GM12878 (cell line): ENCODE results near the gene RCBTB2. TPM values are rescaled to one million over a fixed set of nuclear protein-coding genes. Genes with fewer than 3 reads are reported as not detected.

Experiments used
- ATAC-seq: fragments of 200-7000 bp; cut with Tn5 transposase; 3 replicates; pipeline ENCODE4 v1.9.1; 2020; ENCODE audit warnings: mild to moderate bottlenecking, moderate library complexity
- BruUV-seq: library from RNA; stranded (reverse); fragments of 400-500 nt; replicated peaks from 2 replicates; lab custom pipeline; 2021; lab: Mats Ljungman, UMichigan
- CTCF ChIA-PET: fragments of 300-600 bp; sonication (Branson Sonifier 250); formaldehyde crosslinking; extraction: SDS; loops from one replicate; lab custom pipeline; 2021; ENCODE audit warnings: inconsistent platforms; lab: Yijun Ruan, JAX
- POLR2A ChIA-PET: fragments of 350-600 bp; formaldehyde crosslinking; extraction: SDS; loops from one replicate; lab custom pipeline; 2021; ENCODE audit warnings: inconsistent platforms; lab: Charles Lee
- RAD21 ChIA-PET: fragments of 300-600 bp; sonication (Branson Sonifier 250); formaldehyde crosslinking; loops from one replicate; lab custom pipeline; 2023; ENCODE audit warnings: antibody characterized with exemption; ENCODE audit not compliant: unreplicated experiment; lab: Charles Lee
- SMC1A ChIA-PET: fragments of 300-600 bp; sonication (Branson Sonifier 250); formaldehyde crosslinking; loops from one replicate; lab custom pipeline; 2023; ENCODE audit not compliant: unreplicated experiment, uncharacterized antibody; lab: Charles Lee
- DNase-seq: peaks from one replicate; pipeline ENCODE4 v3.0.0-alpha.2; 2011; ENCODE audit warnings: low read depth, low spot score
- FAIRE-seq: peaks from 3 replicates; lab custom pipeline; 2011; peaks lifted over from hg19 to GRCh38; lab: Jason Lieb, UNC
- H2AFZ ChIP-seq: 2 replicates; pipeline ENCODE4 v1.6.0; 2011; ENCODE audit warnings: low read depth, low read length, control low read depth; ENCODE audit not compliant: control insufficient read depth
- H3K27ac ChIP-seq: 2 replicates; pipeline ENCODE4 v1.5.1; 2011; ENCODE audit warnings: control low read depth; ENCODE audit not compliant: control insufficient read depth, insufficient read depth
- H3K27me3 ChIP-seq, 2 experiments: replicated peaks in 1 of 2; 2 replicates each; pipeline versions ENCODE4 v1.6.0 to v1.6.1; 2011; ENCODE audit warnings: low read length in 1 of 2; ENCODE audit not compliant: control insufficient read depth in 2 of 2, insufficient read depth in 2 of 2
- H3K36me3 ChIP-seq, 2 experiments: 2 replicates each; pipeline ENCODE4 v1.5.1; 2011; ENCODE audit warnings: low read length in 1 of 2; ENCODE audit not compliant: control insufficient read depth in 2 of 2, insufficient read depth in 2 of 2
- H3K4me1 ChIP-seq: 2 replicates; pipeline ENCODE4 v1.6.1; 2011; ENCODE audit warnings: mild to moderate bottlenecking, low read length, moderate library complexity, mixed read lengths; ENCODE audit not compliant: control insufficient read depth, insufficient read depth
- H3K4me2 ChIP-seq: 2 replicates; pipeline ENCODE4 v1.6.0; 2011; ENCODE audit warnings: control low read depth; ENCODE audit not compliant: control insufficient read depth, insufficient read depth
- H3K4me3 ChIP-seq: fragments of 200-600 bp; sonication (generic); 2 replicates; pipeline ENCODE4 v1.5.1; 2016
- H3K79me2 ChIP-seq: 2 replicates; pipeline ENCODE4 v1.6.0; 2011; ENCODE audit warnings: low read length; ENCODE audit not compliant: control insufficient read depth, insufficient read depth
- H3K9ac ChIP-seq: 2 replicates; pipeline ENCODE4 v1.8.0; 2011; ENCODE audit warnings: low read length, control low read depth, mixed read lengths; ENCODE audit not compliant: control insufficient read depth, insufficient read depth
- H3K9me3 ChIP-seq: replicated peaks from 3 replicates; pipeline ENCODE4 v1.5.1; 2011; ENCODE audit warnings: mild to moderate bottlenecking, low read length; ENCODE audit not compliant: control insufficient read depth, insufficient read depth
- H4K20me1 ChIP-seq: 2 replicates; pipeline ENCODE4 v1.6.0; 2011; ENCODE audit not compliant: control insufficient read depth, insufficient read depth
- DPF2 ChIP-seq: fragments of 450-650 bp; IDR thresholded peaks from 2 replicates; pipeline ENCODE4 v1.6.1; 2017; ENCODE audit warnings: mild to moderate bottlenecking
- JUNB ChIP-seq: IDR thresholded peaks from 2 replicates; pipeline ENCODE4 v1.6.1; 2016; ENCODE audit warnings: antibody characterized with exemption, mild to moderate bottlenecking
- MXI1 ChIP-seq: fragments of 150-350 bp; IDR thresholded peaks from 2 replicates; pipeline ENCODE4 v1.6.1; 2011; ENCODE audit warnings: low read depth, mild to moderate bottlenecking, inconsistent platforms, low read length, improper control_type of control experiment
- MYB ChIP-seq: fragments of 150-350 bp; IDR thresholded peaks from 2 replicates; pipeline ENCODE4 v1.6.1; 2014; ENCODE audit warnings: mild to moderate bottlenecking, low read depth, low read length, borderline replicate concordance
- RAD51 ChIP-seq: fragments of 450-650 bp; IDR thresholded peaks from 2 replicates; pipeline ENCODE4 v1.6.1; 2016; ENCODE audit warnings: moderate library complexity, mild to moderate bottlenecking, inconsistent platforms
- RB1 ChIP-seq: fragments of 450-650 bp; formaldehyde crosslinking; IDR thresholded peaks from 2 replicates; pipeline ENCODE4 v1.6.1; 2017; ENCODE audit warnings: mild to moderate bottlenecking, borderline replicate concordance
- SPI1 ChIP-seq: IDR thresholded peaks from 2 replicates; pipeline ENCODE4 v1.6.1; 2011; ENCODE audit warnings: low read depth, mild to moderate bottlenecking, low read length, moderate library complexity, borderline replicate concordance; ENCODE audit not compliant: insufficient read depth
- SREBF1 ChIP-seq: IDR thresholded peaks from 2 replicates; pipeline ENCODE4 v1.6.1; 2012; ENCODE audit warnings: mild to moderate bottlenecking, low read length
- TAF1 ChIP-seq: IDR thresholded peaks from 2 replicates; pipeline ENCODE4 v1.6.1; 2011; ENCODE audit warnings: mild to moderate bottlenecking, low read depth, low read length, borderline replicate concordance
- WGBS: methylation state at CpG from one replicate; pipeline ENCODE4 v1.1.6; 2016; ENCODE audit warnings: low lambda C conversion rate; ENCODE audit not compliant: insufficient replicate concordance, insufficient coverage; ENCODE audit errors: missing lambda C conversion rate; 5-methylcytosine and 5-hydroxymethylcytosine counted together
- in situ Hi-C: fragments of 300-500 bp; cut with MboI; formaldehyde crosslinking; loops from 9 replicates; pipeline ENCODE4 v1.14.3; 2018; ENCODE audit warnings: mixed read lengths
- intact Hi-C: fragments of 100-400 bp; cut with micrococcal nuclease; formaldehyde crosslinking; loops from one replicate; pipeline ENCODE4 v1.14.2; 2022; ENCODE audit not compliant: unreplicated experiment
- polyA plus RNA-seq, 11 experiments: library from polyadenylated mRNA; depleted of rRNA in 4 of 11; unstranded in 6 of 11; stranded (reverse) in 5 of 11; fragments of >200 nt; fragmentation: Nextera tagmentation in 4 of 11; fragmentation: Illumina TruSeq in 1 of 11; extraction: Ambion mirVana in 4 of 11; extraction: Trizol in 1 of 11; gene quantifications; 1 replicate in 1 of 11; 2 replicates in 10 of 11; pipeline versions ENCODE4 v1.2.1 to v1.2.3, GENCODE V29; 2011 to 2016; ENCODE audit warnings: inconsistent platforms in 2 of 11, missing spikeins in 2 of 11, low read depth in 1 of 11
- total RNA-seq, 4 experiments: library from RNA; depleted of rRNA in 3 of 4; stranded (reverse); fragments of >200 nt in 3 of 4; fragmentation: Illumina TruSeq in 1 of 4; extraction: Trizol in 1 of 4; gene quantifications; 2 replicates each; pipeline versions ENCODE4 v1.2.1 to v1.2.3, GENCODE V29; 2013 to 2021

The RCBTB2 gene
- total and polyA plus RNA-seq, 10 of the 15 experiments (the other 5 are each of a cell fraction or from before 2014, with no cell fraction given): 5.0 to 16.0 (median 8.5) TPM

DNA sequence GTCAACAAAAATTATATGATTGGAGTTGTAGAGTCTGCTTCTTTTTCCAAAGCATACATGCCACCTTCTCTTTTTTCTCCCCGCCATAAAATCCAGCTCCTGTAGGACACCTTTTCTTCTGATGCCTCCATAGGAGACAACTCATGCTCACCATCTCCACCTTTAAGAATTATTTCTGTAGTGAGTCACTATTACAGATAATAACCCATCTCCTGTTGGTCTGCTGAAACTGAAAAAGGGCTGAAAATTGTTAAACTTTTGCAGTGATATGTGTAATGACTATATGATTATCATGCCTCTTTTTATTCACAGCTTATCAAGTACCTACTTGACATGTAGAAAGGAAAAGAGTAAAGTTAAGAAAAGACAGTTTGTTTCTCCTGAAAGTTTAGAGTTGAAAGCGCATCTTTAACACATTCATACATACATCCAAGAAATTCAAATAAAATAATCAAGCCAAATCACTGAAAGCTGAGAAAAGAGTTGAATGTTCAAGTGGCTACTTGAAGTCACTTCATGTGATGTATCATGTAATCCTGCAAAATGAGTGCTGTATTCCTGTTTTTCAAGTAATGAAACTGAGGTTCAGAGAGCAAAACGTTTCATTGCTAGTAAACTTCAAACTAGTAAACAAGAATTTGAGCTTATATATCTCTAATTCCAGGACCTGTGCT, 84.5 kb downstream of the RCBTB2 start:
- no peaks in the 10 kb centered on the region for H4K20me1 ChIP-seq
- intact Hi-C loops: no loop called here
- H3K36me3 ChIP-seq: peaks cover 0 to 5% of the 10 kb centered on the region in 2 experiments; a peak in 1 of 4 replicates
- ATAC-seq (no peak), FAIRE-seq (peak; percentile 68), DNase-seq (no peak)
- H3K27me3 ChIP-seq: no peaks in the 10 kb centered on the region
- H3K4me1 ChIP-seq: no peaks in the 10 kb centered on the region
- H3K9me3 ChIP-seq: no peaks in the 10 kb centered on the region; the same call in 1 of the 3 replicates
- in situ Hi-C loops: no loop called here
- ChIA-PET SMC1A (interaction anchor here (0.7 to 1.2 kb wide), 3 partner anchors 8 to 16 kb away, joined by 3 read pairs; no protein-coding TSS in a partner anchor), CTCF (no interaction called here), RAD21 (no interaction called here), POLR2A (no interaction called here)
- 0 out of 2 replicates have a peak overlapping the region, but pooled peaks have one; percentile 13 for H2AFZ ChIP-seq
- 0 out of 2 replicates have a peak overlapping the region, but pooled peaks have one; percentile 1 for H3K4me2 ChIP-seq
- no peaks in the 10 kb centered on the region; the same call in 1 of the 2 replicates for H3K79me2 ChIP-seq
- WGBS: 80% methylated on average over 3 of the region's 3 CpGs
- no TSS peak for BruUV-seq
- no peak overlapping the region for H3K9ac ChIP-seq
- no peak for TF ChIP-seq JUNB
- no peak for TF ChIP-seq RAD51
- TF ChIP-seq MYB: no peak
- no peak for TF ChIP-seq MXI1
- TF ChIP-seq SPI1: no peak
- no peak for TF ChIP-seq SREBF1
- no peak for TF ChIP-seq TAF1
- H3K27ac ChIP-seq: no peak overlapping the region
- H3K4me3 ChIP-seq: no peak overlapping the region

GRCh38 chr13:48446464-48446863, 86.4 kb downstream of the RCBTB2 start:
- H3K9ac ChIP-seq: no peak overlapping the region
- no peak overlapping the region for H3K27ac ChIP-seq
- POLR2A ChIA-PET: no interaction called here
- H3K27me3 ChIP-seq: no peaks in the 10 kb centered on the region
- SMC1A ChIA-PET: no interaction called here
- in situ Hi-C loops: no loop called here
- no peak for DNase-seq
- no peak overlapping the region for H2AFZ ChIP-seq
- no peaks in the 10 kb centered on the region; the same call in 1 of the 3 replicates for H3K9me3 ChIP-seq
- CTCF ChIA-PET: no interaction called here
- TF ChIP-seq DPF2 (no peak), RB1 (no peak)
- TF ChIP-seq, all 136 proteins: peak for 0
- Histone ChIP-seq H3K4me2 (no peak overlapping the region), H3K79me2 (no peaks in the 10 kb centered on the region; the same call in 1 of the 2 replicates), H3K36me3 (peaks cover 0 to 5% of the 10 kb centered on the region in 2 experiments; a peak in 1 of 4 replicates), H3K4me3 (no peak overlapping the region), H4K20me1 (no peaks in the 10 kb centered on the region), H3K4me1 (no peaks in the 10 kb centered on the region)
- 100% methylated on average over 1 of the region's 1 CpG for WGBS
- no TSS peak for BruUV-seq
- RAD21 ChIA-PET: no interaction called here
- ATAC-seq (no peak), FAIRE-seq (no peak)
- intact Hi-C loops: no loop called here
